GM18499 (cell line): Measurements from ENCODE around the gene RFNG.

Experiments
- ATAC-seq: cut with Tn5 transposase; IDR thresholded peaks from one replicate; pipeline ENCODE4 v1.9.1; 2021; ENCODE audit warnings: moderate number of reproducible peaks; ENCODE audit not compliant: insufficient read depth, unreplicated experiment

RFNG gene

GRCh38 chr17:82007495-82008257, 43.9 kb downstream of the RFNG start:
- no peak for ATAC-seq

GRCh38 chr17:82007228-82007494, 44.5 kb downstream of the RFNG start:
- no peak for ATAC-seq

- no peak for ATAC-seq
These were observed 45.0 kb downstream of the RFNG start for GRCh38 chr17:82006468-82007227.

GRCh38 chr17:82005701-82006348, 45.8 kb downstream of the RFNG start:
- ATAC-seq = no peak

GRCh38 chr17:82004517-82005455, 46.8 kb downstream of the RFNG start:
- ATAC-seq = no peak

GRCh38 chr17:82003411-82004381, 47.9 kb downstream of the RFNG start:
- ATAC-seq = no peak

- ATAC-seq = no peak
These were observed 50.0 kb downstream of the RFNG start for GRCh38 chr17:82001571-82002056.

- ATAC-seq = no peak
These were observed 50.6 kb downstream of the RFNG start for GRCh38 chr17:82000803-82001570.

GRCh38 chr17:81999976-82000802, 51.4 kb downstream of the RFNG start:
- no peak for ATAC-seq

GRCh38 chr17:81999587-81999975, 52.0 kb downstream of the RFNG start:
- no peak for ATAC-seq

GRCh38 chr17:81998691-81999438, 52.7 kb downstream of the RFNG start:
- ATAC-seq = no peak

GRCh38 chr17:81998212-81998611, 53.4 kb downstream of the RFNG start:
- ATAC-seq = no peak
